HCT116 (cell line): ENCODE measurements around the gene SRPK2. TPM values are rescaled to one million over a fixed set of nuclear protein-coding genes. Genes with fewer than 3 reads are reported as not detected.

Experiments
- ATAC-seq: fragments of 200-7000 bp; cut with Tn5 transposase; 2 replicates; pipeline ENCODE4 v1.9.1; 2020; ENCODE audit warnings: mild to moderate bottlenecking, moderate library complexity
- BruUV-seq: library from RNA; stranded (reverse); fragments of 400-500 nt; replicated peaks from 2 replicates; lab custom pipeline; 2021; lab: Mats Ljungman, UMichigan
- CTCF ChIA-PET: fragments of 300-600 bp; sonication (Branson Sonifier 250); formaldehyde crosslinking; loops from one replicate; lab custom pipeline; 2021; ENCODE audit warnings: antibody characterized with exemption; lab: Charles Lee
- POLR2A ChIA-PET: fragments of 300-600, 350-600 bp; sonication (Branson Sonifier 250); formaldehyde crosslinking; loops from one replicate; lab custom pipeline; 2021; ENCODE audit warnings: antibody characterized with exemption; lab: Charles Lee
- RAD21 ChIA-PET, 2 experiments: fragments of 300-600 bp; sonication (Branson Sonifier 250); formaldehyde crosslinking; loops; one replicate each; lab custom pipeline; 2023; ENCODE audit warnings: low total read pairs in 2 of 2; ENCODE audit not compliant: uncharacterized antibody in 2 of 2, unreplicated experiment in 2 of 2, low non-redundant PET in 1 of 2; lab: Charles Lee
- DNase-seq: peaks from one replicate; pipeline ENCODE4 v3.0.0-alpha.2; 2010; ENCODE audit warnings: low read depth, low spot score
- H2AFZ ChIP-seq: fragments of 200-600 bp; shearing (Covaris generic), sonication (generic); 2 replicates; pipeline ENCODE4 v1.6.1; 2017; ENCODE audit warnings: low read depth, mixed run types, mixed read lengths, antibody characterized with exemption, low read length; ENCODE audit not compliant: poor library complexity, severe bottlenecking
- H3K27ac ChIP-seq: 2 replicates; pipeline ENCODE4 v1.5.1; 2012; ENCODE audit warnings: low read depth, low read length
- H3K27me3 ChIP-seq: fragments of 200-600 bp; sonication (generic); 2 replicates; pipeline ENCODE4 v1.6.1; 2016; ENCODE audit warnings: mixed run types, low read length, mixed read lengths; ENCODE audit not compliant: insufficient read depth
- H3K36me3 ChIP-seq, 2 experiments: fragments of 200-500 bp in 1 of 2; fragments of 200-600 bp in 1 of 2; sonication (Bioruptor generic) in 1 of 2; sonication (generic) in 1 of 2; 2 replicates each; pipeline versions ENCODE4 v1.5.1 to v1.6.1; 2014 to 2016; ENCODE audit warnings: low read length in 2 of 2, inconsistent platforms in 1 of 2, mixed read lengths in 1 of 2, mixed run types in 1 of 2; ENCODE audit not compliant: insufficient read depth in 2 of 2, control insufficient read depth in 1 of 2
- H3K4me1 ChIP-seq, 2 experiments: fragments of 200-600 bp in 1 of 2; sonication (generic) in 1 of 2; 2 replicates each; pipeline versions ENCODE4 v1.5.1 to v1.6.1; 2012 to 2017; ENCODE audit warnings: low read length in 2 of 2, inconsistent platforms in 1 of 2, mild to moderate bottlenecking in 1 of 2, mixed read lengths in 1 of 2, mixed run types in 1 of 2, moderate library complexity in 1 of 2; ENCODE audit not compliant: insufficient read depth in 2 of 2, control insufficient read depth in 1 of 2
- H3K4me2 ChIP-seq: fragments of 200-600 bp; sonication (generic); 2 replicates; pipeline ENCODE4 v1.6.1; 2017; ENCODE audit warnings: mixed run types, low read length, mixed read lengths
- H3K4me3 ChIP-seq, 2 experiments: fragments of 200-600 bp in 1 of 2; sonication (generic) in 1 of 2; replicated peaks in 1 of 2; 2 replicates each; pipeline ENCODE4 v1.5.1; 2011 to 2016; ENCODE audit warnings: low read length in 2 of 2, control low read depth in 1 of 2, low read depth in 1 of 2, mild to moderate bottlenecking in 1 of 2, mixed read lengths in 1 of 2, mixed run types in 1 of 2
- H3K79me2 ChIP-seq: fragments of 200-600 bp; sonication (generic); 2 replicates; pipeline ENCODE4 v1.6.1; 2017; ENCODE audit warnings: mild to moderate bottlenecking, mixed run types, low read length, moderate library complexity, mixed read lengths; ENCODE audit not compliant: insufficient read depth
- H3K9ac ChIP-seq: fragments of 200-600 bp; sonication (generic); 2 replicates; pipeline ENCODE4 v1.6.1; 2016; ENCODE audit warnings: low read length, mixed read lengths
- H3K9me2 ChIP-seq: fragments of 200-600 bp; sonication (generic), shearing (Covaris generic); 2 replicates; pipeline ENCODE4 v1.6.1; 2017; ENCODE audit warnings: mixed run types, mild to moderate bottlenecking, moderate library complexity; ENCODE audit not compliant: insufficient read depth
- H3K9me3 ChIP-seq, 2 experiments: fragments of 200-500 bp in 1 of 2; fragments of 200-600 bp in 1 of 2; sonication (Bioruptor generic) in 1 of 2; sonication (generic) in 1 of 2; 2 replicates each; pipeline ENCODE4 v1.6.1; 2014 to 2017; ENCODE audit warnings: low read length in 2 of 2, mixed read lengths in 2 of 2, inconsistent platforms in 1 of 2, low read depth in 1 of 2, mild to moderate bottlenecking in 1 of 2, mixed run types in 1 of 2, moderate library complexity in 1 of 2; ENCODE audit not compliant: control insufficient read depth in 1 of 2, insufficient read depth in 1 of 2
- H4K20me1 ChIP-seq: fragments of 200-600 bp; sonication (generic), shearing (Covaris generic); 2 replicates; pipeline ENCODE4 v1.6.1; 2017; ENCODE audit warnings: mixed run types, mild to moderate bottlenecking, moderate library complexity; ENCODE audit not compliant: insufficient read depth
- ATF3 ChIP-seq: IDR thresholded peaks from 2 replicates; pipeline ENCODE4 v1.6.1; 2012
- CBX3 ChIP-seq: IDR thresholded peaks from 2 replicates; pipeline ENCODE4 v1.6.1; 2012; ENCODE audit warnings: low read depth
- EGR1 ChIP-seq: IDR thresholded peaks from 2 replicates; pipeline ENCODE4 v1.6.1; 2012; ENCODE audit warnings: low read depth
- ELF1 ChIP-seq: IDR thresholded peaks from 2 replicates; pipeline ENCODE4 v1.6.1; 2012; ENCODE audit warnings: low read depth, borderline replicate concordance
- EZH2 ChIP-seq: fragments of 200-600 bp; sonication (generic); IDR thresholded peaks from 2 replicates; pipeline ENCODE4 v1.6.1; 2017; ENCODE audit warnings: antibody characterized with exemption, mixed run types
- FOSL1 ChIP-seq: IDR thresholded peaks from 2 replicates; pipeline ENCODE4 v1.6.1; 2012; ENCODE audit warnings: low read depth
- POLR2AphosphoS5 ChIP-seq: IDR thresholded peaks from 2 replicates; pipeline ENCODE4 v1.6.1; 2011; ENCODE audit warnings: mild to moderate bottlenecking, low read depth, low read length, moderate library complexity
- RAD21 ChIP-seq: IDR thresholded peaks from 2 replicates; pipeline ENCODE4 v1.6.1; 2012; ENCODE audit warnings: low read depth, mild to moderate bottlenecking
- REST ChIP-seq: IDR thresholded peaks from 2 replicates; pipeline ENCODE4 v1.6.1; 2012; ENCODE audit warnings: low read depth
- SIN3A ChIP-seq: IDR thresholded peaks from 2 replicates; pipeline ENCODE4 v1.6.1; 2012; ENCODE audit warnings: low read depth
- SP1 ChIP-seq: IDR thresholded peaks from 2 replicates; pipeline ENCODE4 v1.6.1; 2012; ENCODE audit warnings: low read depth
- SRF ChIP-seq: IDR thresholded peaks from 2 replicates; pipeline ENCODE4 v1.6.1; 2012; ENCODE audit warnings: low read depth
- TCF7L2 ChIP-seq: IDR thresholded peaks from 2 replicates; pipeline ENCODE4 v1.7.0; 2011; ENCODE audit warnings: borderline replicate concordance, inconsistent platforms; ENCODE audit not compliant: insufficient read depth, insufficient read length; ENCODE audit errors: extremely low read depth
- YY1 ChIP-seq: IDR thresholded peaks from 2 replicates; pipeline ENCODE4 v1.6.1; 2011; ENCODE audit warnings: low read length, low read depth, moderate library complexity, mild to moderate bottlenecking; ENCODE audit not compliant: insufficient replicate concordance; ENCODE audit errors: extremely low read depth
- ZBTB33 ChIP-seq: IDR thresholded peaks from 2 replicates; pipeline ENCODE4 v1.6.1; 2011; ENCODE audit warnings: mild to moderate bottlenecking, low read length, moderate library complexity; ENCODE audit not compliant: insufficient replicate concordance; ENCODE audit errors: extremely low read depth
- ZNF274 ChIP-seq: fragments of 200-500 bp; sonication (Bioruptor generic); IDR thresholded peaks from 2 replicates; pipeline ENCODE4 v1.6.1; 2014; ENCODE audit warnings: mild to moderate bottlenecking, low read depth, low read length, inconsistent platforms
- intact Hi-C: fragments of 100-400 bp; cut with micrococcal nuclease; formaldehyde crosslinking; loops from 2 replicates; pipeline ENCODE4 v1.10.0; 2022
- total RNA-seq: library from RNA; stranded (reverse); gene quantifications from one replicate; pipeline ENCODE4 v1.2.1, GENCODE V29; 2021; ENCODE audit not compliant: unreplicated experiment

Gene SRPK2
- total RNA-seq, 1 experiment from 2014 or later = 37.4 TPM

GRCh38 chr7:105118612-105119600 lies 269.8 kb downstream of the SRPK2 start:
- intact Hi-C loops = no loop called here
- ATAC-seq = no peak
- TF ChIP-seq ATF3 (no peak), ZNF274 (no peak), EZH2 (no peak), SP1 (no peak), TCF7L2 (no peak), RAD21 (no peak), YY1 (no peak), ELF1 (no peak), EGR1 (no peak), SRF (no peak), POLR2AphosphoS5 (no peak), REST (no peak), FOSL1 (no peak), CBX3 (no peak), SIN3A (no peak), ZBTB33 (no peak)
- Histone ChIP-seq H3K79me2 (no peaks in the 10 kb centered on the region), H3K27ac (no peak overlapping the region), H4K20me1 (0 out of 2 replicates have a peak, but pooled peaks cover 3% of the 10 kb centered on the region), H3K27me3 (no peaks in the 10 kb centered on the region), H2AFZ (no peak overlapping the region), H3K36me3 (peaks cover 0 to 12% of the 10 kb centered on the region in 2 experiments; a peak in 3 of 4 replicates), H3K9me2 (no peaks in the 10 kb centered on the region), H3K9ac (no peak overlapping the region), H3K4me2 (no peak overlapping the region), H3K4me1 (no peaks in the 10 kb centered on the region), H3K4me3 (no peak overlapping the region), H3K9me3 (no peaks in the 10 kb centered on the region)
- CTCF ChIA-PET = no interaction called here
- no peak for DNase-seq
- RAD21 ChIA-PET = no interaction called here
- POLR2A ChIA-PET = no interaction called here
- BruUV-seq = no TSS peak
